ENCODE data around the gene ANO6.

GRCh38 chr12:45409966-45410365, 194.1 kb downstream of the ANO6 start:
- no peak for TF ChIP-seq CTCF (IDR thresholded peaks at IDR 0.05; ENCODE audit: poor library complexity, severe bottlenecking)
- TF ChIP-seq EZH2 (IDR thresholded peaks at IDR 0.05; ENCODE audit: borderline replicate concordance, insufficient read depth, low read length, poor library complexity, severe bottlenecking) = no peak
- TF ChIP-seq RAD21 (conservative IDR thresholded peaks at IDR 0.05) = no peak
